GM23248 (cell line): ENCODE data around the gene STAT4.

Source experiments
- EZH2 ChIP-seq: fragments of 200-600 bp; sonication (generic); IDR thresholded peaks from 2 replicates; pipeline ENCODE4 v1.6.1; 2018; ENCODE audit warnings: antibody characterized with exemption, mild to moderate bottlenecking; ENCODE audit not compliant: insufficient read depth, poor library complexity, severe bottlenecking
- EZH2phosphoT487 ChIP-seq: fragments of 200-600 bp; sonication (generic); IDR thresholded peaks from 2 replicates; pipeline ENCODE4 v1.6.1; 2018; ENCODE audit warnings: antibody characterized with exemption, moderate library complexity, mild to moderate bottlenecking, low read depth; ENCODE audit not compliant: insufficient read depth

- no peak for TF ChIP-seq EZH2
- TF ChIP-seq EZH2phosphoT487, result no peak
Measured at GRCh38 chr2:191051177-191051576, 99.6 kb downstream of the STAT4 start.
